Stimulated activated CD4-positive, alpha-beta T cell treated with anti-CD3 and anti-CD28 coated beads, Interleukin-15, amount 100 ng/mL, for 48 hours (primary cell): ENCODE results near the gene WIPF2.

Source experiments
- DNase-seq, 2 donors: peaks; one replicate each; pipeline ENCODE4 v3.0.0-alpha.2; 2020; ENCODE audit warnings: low read depth in 2 of 2

WIPF2 gene

DNA sequence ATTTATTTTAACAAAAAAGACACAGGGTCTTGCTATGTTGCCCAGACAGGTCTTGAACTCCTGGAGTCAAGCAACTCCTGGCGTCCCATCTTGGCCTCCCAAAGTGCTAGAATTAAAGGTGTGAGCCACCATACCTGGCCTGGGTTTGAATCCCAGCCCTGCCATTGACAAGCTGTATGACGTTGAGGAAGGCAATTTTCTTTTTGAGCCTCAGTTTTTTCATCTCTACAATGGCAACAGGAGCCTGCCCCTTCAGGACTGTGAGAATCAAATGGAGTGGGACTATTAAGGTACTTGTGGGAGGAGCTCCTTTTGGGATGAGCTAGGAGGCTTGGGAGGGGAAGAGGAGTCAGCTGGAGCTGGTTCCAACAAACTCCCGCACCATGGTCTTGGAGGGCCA, 96.1 kb downstream of the WIPF2 start:
- no peak for DNase-seq

DNA sequence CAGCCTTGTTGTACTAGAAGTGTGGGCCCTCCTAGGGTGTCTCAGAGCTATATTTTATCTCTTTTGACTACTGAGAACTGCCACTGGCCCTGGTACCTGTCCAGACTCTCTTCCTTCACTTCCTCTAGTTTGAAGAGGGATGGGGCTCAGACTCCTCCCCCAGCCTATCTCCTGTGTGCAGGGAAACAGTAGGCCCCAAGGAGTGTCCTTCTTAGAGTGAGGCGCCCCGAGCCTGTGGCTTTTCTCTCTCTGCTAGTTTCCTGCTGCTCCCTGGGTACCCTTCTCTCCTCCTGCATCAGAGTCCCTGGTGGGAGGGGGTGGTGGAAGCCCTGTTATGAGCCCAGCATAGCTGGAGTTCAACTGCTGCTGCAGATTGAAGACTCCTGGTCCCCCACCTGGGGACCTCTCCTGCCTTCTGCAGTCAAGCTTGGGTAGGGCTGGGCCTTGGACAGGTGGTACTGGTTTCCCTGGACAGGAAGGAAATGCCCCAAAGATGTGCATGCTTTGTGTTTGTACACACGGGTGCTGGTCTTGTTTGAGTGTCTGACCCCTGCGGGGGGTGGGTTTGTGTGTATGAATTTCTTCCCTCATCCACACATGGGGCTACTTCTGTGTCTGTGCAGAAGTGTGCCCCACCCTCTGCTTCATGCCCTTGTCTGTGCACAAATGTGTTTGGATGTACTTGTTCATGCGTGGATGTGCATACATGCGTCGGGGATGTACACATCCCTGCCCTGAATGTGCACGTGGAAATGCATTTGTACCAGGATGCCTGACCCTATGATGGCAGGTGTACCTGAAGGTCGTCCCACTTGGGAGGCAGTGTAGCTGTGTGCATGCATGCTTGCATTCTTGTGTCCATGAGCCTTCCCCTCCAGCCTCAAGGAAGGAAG, 96.8 kb downstream of the WIPF2 start:
- DNase-seq, result no peak

DNA sequence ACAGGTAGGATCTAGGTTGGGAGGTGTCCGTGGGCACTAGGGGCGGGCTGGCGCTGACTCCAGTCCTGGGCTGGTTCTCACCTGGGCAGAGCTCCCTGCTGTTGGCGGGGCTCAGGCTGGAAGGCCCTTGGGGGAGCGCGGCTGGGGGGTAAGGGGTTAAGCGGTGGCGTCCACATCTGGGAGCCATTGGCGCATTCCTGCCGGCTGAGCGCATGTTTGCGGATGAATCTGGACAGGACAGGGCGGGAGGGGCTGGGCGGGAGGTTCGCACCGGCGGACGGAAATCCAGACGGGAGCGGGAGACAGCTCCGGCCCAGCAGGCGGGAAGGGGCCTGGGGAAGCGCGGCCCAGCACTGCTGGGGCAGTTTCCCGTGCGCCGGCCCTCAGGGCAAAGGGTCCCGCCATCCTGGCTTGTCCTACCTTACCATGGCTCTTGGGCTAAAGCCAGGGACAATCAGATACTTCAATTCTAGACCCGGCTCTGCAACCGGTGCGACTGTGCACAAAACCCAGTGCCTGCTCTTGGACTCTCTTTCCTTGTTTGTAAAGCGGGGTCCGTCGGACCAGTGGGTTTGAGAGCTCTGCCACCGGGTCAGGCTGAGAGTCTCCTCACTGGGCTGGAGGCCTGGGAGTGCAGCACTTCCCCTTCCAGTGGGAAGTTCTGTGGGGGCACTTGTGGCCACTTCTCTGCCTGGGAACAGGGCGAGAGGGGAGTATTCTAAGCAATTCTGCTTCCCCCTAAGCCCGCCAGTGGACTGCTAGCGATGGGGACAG, 97.7 kb downstream of the WIPF2 start:
- DNase-seq, result no peak

- DNase-seq, result no peak
These were observed 98.3 kb downstream of the WIPF2 start for GRCh38 chr17:40317345-40317873.

GRCh38 chr17:40317880-40318829, 99.1 kb downstream of the WIPF2 start:
- peak; percentile 88 to 92 for DNase-seq

DNA sequence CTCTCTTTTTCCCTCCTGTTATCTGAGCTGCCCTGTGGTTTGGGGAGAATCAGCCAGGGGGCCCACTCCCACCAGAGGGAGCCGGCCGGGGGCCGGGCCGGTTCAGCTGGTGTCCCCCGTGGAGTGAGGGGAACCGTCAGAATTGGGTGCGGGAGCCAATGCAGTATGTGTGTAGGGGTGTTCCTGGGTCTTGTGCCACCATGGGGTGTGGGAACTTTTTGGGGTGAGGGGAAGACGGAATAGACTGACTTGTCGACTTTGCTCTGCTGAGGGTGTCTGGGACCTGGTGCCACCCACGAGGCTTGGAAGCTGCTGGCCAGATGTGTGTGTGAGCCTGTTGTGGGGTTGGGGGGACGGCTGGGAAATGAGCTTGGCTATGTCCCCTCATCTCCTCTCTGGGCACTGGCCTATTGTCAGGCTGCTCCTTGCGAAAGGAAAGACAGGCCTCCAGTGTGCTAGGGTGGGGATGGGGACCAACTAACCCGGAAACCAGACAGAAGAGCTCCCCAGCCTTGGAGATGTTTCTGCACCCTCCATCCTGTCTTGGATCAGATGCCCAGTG, 99.8 kb downstream of the WIPF2 start:
- DNase-seq, result no peak

GRCh38 chr17:40319651-40320540, 100.8 kb downstream of the WIPF2 start:
- peak in 1 of 2 donors; percentile 43 for DNase-seq

GRCh38 chr17:40320756-40321523, 101.8 kb downstream of the WIPF2 start:
- no peak for DNase-seq

- no peak for DNase-seq
These were observed 102.4 kb downstream of the WIPF2 start for GRCh38 chr17:40321524-40321929.

GRCh38 chr17:40321961-40322357, 102.9 kb downstream of the WIPF2 start:
- DNase-seq, result no peak

DNA sequence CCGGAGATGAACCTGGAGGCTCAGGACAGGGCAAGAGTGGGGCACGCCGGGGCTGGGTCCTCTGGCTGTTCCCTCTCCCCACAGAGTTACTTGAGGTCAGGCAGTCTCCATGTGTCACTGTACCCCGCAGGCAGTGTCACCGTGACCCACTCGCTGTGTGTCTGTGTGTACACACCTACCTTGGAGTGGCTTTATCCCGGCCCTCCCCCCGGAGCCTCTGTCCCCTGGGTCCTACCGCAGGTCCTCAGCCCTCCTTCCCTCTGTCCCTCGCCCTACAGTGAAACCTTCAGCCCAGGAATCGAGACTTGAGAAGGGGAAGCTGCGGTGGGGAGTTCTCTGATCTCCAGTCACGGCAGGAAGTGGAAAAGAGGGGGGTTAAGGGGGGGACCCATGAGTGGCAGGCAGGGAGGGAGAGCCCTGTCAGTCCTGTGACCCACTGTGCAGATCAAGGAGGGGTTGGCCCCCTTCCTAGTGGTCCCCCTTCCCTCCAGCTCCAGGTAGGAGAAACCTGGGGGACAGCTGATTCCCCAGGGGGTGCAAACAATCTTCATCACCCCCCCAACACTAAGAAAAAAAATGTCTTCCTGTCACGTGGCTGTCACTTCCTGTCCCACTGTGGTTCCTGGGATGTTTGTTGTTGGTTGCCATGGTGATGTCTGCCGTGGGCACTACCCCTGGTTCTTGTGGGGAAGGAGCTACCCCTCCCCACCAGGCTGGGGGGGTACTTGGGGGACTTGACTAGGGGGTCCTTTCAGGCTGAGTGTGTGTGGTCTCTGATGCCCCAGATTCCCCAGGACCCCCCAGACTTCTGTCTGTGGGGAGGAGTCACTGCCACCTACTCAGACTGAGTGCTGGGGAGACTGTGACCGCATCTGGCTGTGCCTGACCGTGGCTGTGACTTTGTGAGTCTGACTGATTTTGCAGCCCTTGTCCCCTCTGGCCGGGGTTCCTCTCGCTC, 103.5 kb downstream of the WIPF2 start:
- DNase-seq, result peak; percentile 65 to 71

DNA sequence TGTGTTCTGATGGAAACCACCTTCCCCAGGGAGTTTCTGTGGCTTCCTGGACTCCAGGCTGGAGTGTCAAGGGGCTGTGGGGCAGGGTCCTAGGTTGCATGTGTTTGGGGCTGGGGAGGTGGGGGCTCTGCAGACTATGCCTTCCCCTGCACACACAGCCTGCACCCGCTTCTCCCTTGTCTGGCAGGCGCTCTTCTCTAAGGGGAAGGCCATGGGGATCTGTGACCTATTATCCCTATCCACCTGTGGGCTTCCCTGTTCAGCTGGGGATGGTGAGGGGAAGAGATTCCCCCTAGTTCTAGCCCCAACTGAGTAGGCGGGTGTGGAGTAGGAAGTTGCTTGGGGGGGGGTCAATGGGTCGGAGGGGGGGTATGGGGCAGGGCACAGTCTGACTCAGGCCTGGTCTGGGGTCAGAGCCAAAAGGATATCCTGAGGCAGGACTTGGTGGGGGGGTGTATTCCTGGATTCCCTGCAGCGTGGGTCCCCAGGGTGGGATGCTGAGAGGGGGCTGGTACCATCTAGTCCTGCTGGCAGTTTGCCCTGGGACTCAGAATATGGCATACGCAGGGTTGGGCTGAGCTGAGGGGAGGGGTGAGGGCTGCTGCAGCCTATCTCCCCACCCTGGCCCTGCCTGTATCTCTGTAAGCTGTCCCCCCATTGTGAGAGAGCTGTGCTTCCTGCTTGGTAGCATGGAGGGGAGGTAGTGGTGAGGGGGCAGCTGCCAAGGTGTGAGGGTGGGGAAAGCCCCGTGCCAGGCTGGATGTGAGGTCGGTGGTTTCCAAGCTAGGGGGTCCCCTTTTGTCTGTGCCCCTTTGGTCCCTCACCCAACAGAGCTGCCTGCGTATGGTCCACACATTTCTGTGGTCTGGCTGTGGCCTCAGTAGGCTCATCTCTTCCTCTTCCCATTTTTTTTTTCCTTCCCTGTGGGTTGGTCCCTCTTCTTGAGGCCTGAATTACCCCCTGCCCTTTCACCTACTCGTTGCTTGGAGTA, 104.6 kb downstream of the WIPF2 start:
- DNase-seq, result no peak

GRCh38 chr17:40325156-40326013, 106.3 kb downstream of the WIPF2 start:
- DNase-seq, result no peak

DNA sequence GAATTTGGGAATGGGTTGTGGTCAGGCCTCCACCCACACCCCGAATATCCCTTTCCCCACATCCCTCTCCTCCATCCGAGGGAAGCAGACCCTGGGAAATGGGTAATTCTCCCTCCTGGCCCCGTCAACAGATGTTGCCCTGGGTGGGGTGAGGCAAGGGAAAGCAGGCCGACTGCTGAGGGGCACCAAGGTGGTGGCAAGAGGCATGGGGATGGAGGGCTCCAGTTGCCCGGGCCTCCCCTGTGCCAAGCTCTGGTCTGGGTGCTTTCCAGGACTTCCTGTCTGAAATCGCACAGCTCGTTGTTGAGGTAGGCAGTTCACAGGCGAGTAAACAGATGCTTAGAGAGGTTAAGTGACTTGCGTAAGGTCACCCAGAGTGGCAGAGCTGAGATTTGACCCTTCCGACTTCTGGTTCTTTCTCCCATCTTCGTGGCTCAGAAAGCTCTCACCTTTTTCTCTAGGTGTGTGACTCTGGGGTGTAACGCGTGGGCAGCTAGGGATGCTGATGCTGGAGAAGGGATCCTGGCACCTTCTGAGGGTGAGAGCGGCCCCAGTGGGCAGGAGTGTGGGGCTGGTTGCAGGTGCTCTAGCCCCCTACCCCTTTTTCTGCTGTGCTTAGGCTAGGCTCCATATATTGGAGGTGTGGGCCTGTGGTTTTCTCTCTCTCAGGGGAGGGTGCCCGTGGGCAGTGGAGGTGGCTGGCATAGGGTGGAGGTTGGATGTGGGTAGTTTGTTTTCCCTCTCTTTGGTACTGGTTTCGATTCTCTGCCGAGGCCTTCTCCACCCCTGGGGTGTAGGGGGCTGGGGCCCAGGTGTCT, 107.1 kb downstream of the WIPF2 start:
- no peak for DNase-seq

DNA sequence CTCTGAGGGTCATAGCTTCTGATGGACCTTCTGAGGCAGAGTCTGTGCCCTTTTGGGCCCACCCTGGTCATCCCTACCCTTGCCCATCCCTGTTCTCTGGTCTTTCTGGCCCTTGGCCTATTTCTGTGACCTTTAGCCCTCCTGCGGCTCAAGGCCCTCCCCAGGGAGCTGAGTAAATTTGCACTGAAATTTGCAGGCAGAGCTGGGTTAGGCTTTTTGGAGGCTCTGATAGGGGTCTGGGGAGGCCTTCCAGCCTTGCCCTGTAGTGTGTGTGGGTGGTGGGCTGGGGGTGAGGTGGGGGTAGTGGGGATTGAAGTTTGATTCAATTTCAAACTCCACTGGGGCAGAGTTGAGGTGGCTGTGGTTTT, 107.7 kb downstream of the WIPF2 start:
- no peak for DNase-seq
